ENCODE data around the gene SPEG. TPM values are rescaled to one million over a fixed set of nuclear protein-coding genes. Genes with fewer than 3 reads are reported as not detected.

Gene SPEG
- total and polyA plus RNA-seq, 2 of the 8 experiments (the other 6 are each of a cell fraction or from before 2014, with no cell fraction given), result 19.9 to 32.0 TPM

GRCh38 chr2:219439506-219439905 is 4.9 kb downstream of the SPEG start (continued):
- TF ChIP-seq GTF2F1 (IDR thresholded peaks at IDR 0.05; ENCODE audit: borderline replicate concordance, low read depth, low read length), result no peak
- no peak for TF ChIP-seq SAP30 (IDR thresholded peaks at IDR 0.05; ENCODE audit: insufficient read depth, insufficient replicate concordance, low read length)
